AG04450 (cell line): Measurements from ENCODE around the gene LRRC3C. TPM values are rescaled to one million over a fixed set of nuclear protein-coding genes. Genes with fewer than 3 reads are reported as not detected.

Experiments used
- CTCF ChIA-PET: fragments of 300-600, 350-600 bp; formaldehyde crosslinking; extraction: SDS; loops from one replicate; lab custom pipeline; 2022; ENCODE audit warnings: antibody characterized with exemption, inconsistent platforms; lab: Charles Lee
- POLR2A ChIA-PET: fragments of 350-600 bp; formaldehyde crosslinking; extraction: SDS; loops from one replicate; lab custom pipeline; 2021; ENCODE audit warnings: antibody characterized with exemption, inconsistent platforms; lab: Yijun Ruan, JAX
- DNase-seq: peaks from one replicate; pipeline ENCODE4 v3.0.0-alpha.2; 2011; ENCODE audit warnings: low read depth, low spot score
- H3K27ac ChIP-seq: one replicate; pipeline ENCODE4 v1.5.1; 2012; ENCODE audit warnings: low read depth, low read length, control low read depth
- H3K27me3 ChIP-seq: one replicate; pipeline ENCODE4 v1.6.0; 2012; ENCODE audit warnings: low read length; ENCODE audit not compliant: control insufficient read depth, insufficient read depth
- H3K4me3 ChIP-seq: 2 replicates; pipeline ENCODE4 v1.5.1; 2011; ENCODE audit warnings: mild to moderate bottlenecking, low read depth, low read length, control low read depth
- H3K9me3 ChIP-seq: 2 replicates; pipeline ENCODE4 v1.5.1; 2012; ENCODE audit warnings: low read length; ENCODE audit not compliant: control insufficient read depth, insufficient read depth
- CTCF ChIP-seq: IDR thresholded peaks from 2 replicates; pipeline ENCODE4 v1.5.1; 2011; ENCODE audit warnings: low read depth, low read length, control low read depth, inconsistent platforms
- polyA plus RNA-seq: library from polyadenylated mRNA; depleted of rRNA; stranded (reverse); fragments of >200 nt; gene quantifications from 2 replicates; pipeline ENCODE4 v1.2.3, GENCODE V29; 2011

LRRC3C gene
- polyA plus RNA-seq, 1 experiment: not detected

GRCh38 chr17:39923836-39924690, 3.5 kb upstream of the LRRC3C start:
- Histone ChIP-seq H3K4me3 (no peak overlapping the region), H3K27me3 (no peaks in the 10 kb centered on the region), H3K9me3 (no peaks in the 10 kb centered on the region), H3K27ac (no peak overlapping the region)
- ChIA-PET POLR2A (no interaction called here), CTCF (no interaction called here)
- TF ChIP-seq CTCF: no peak
- DNase-seq: no peak

GRCh38 chr17:39924691-39925055, 2.9 kb upstream of the LRRC3C start:
- Histone ChIP-seq H3K27ac (no peak overlapping the region), H3K9me3 (no peaks in the 10 kb centered on the region), H3K4me3 (no peak overlapping the region), H3K27me3 (no peaks in the 10 kb centered on the region)
- no peak for TF ChIP-seq CTCF
- POLR2A ChIA-PET: no interaction called here
- DNase-seq: no peak
- CTCF ChIA-PET: interaction anchor here (0.8 kb wide), 1 partner anchor 34 kb away, joined by 3 read pairs; no protein-coding TSS in a partner anchor

GRCh38 chr17:39925282-39926134, 2.0 kb upstream of the LRRC3C start:
- TF ChIP-seq CTCF: no peak
- DNase-seq: no peak
- Histone ChIP-seq H3K27ac (no peak overlapping the region), H3K4me3 (peak overlapping the region; percentile 83), H3K27me3 (no peaks in the 10 kb centered on the region), H3K9me3 (no peaks in the 10 kb centered on the region)
- CTCF ChIA-PET: interaction anchor here (0.8 to 1.6 kb wide), 2 partner anchors 10 to 33 kb away, joined by 3 to 4 read pairs; no protein-coding TSS in a partner anchor
- POLR2A ChIA-PET: no interaction called here

- Histone ChIP-seq H3K9me3 (no peaks in the 10 kb centered on the region), H3K27ac (no peak overlapping the region), H3K27me3 (no peaks in the 10 kb centered on the region), H3K4me3 (peak overlapping the region; percentile 83)
- no peak for TF ChIP-seq CTCF
- CTCF ChIA-PET: interaction anchor here (0.6 to 1.6 kb wide), 2 partner anchors 11 to 55 kb away, joined by 3 to 4 read pairs; partner anchors contain the start of gene PSMD3
- no peak for DNase-seq
- POLR2A ChIA-PET: no interaction called here
Measured at GRCh38 chr17:39926135-39926587, 1.4 kb upstream of the LRRC3C start.
